Thoracic aorta (tissue), 2 donors: Measurements from ENCODE around the gene NECAP2. TPM values are rescaled to one million over a fixed set of nuclear protein-coding genes. Genes with fewer than 3 reads are reported as not detected.

Source experiments
- ATAC-seq: fragments of 150-250 bp; one replicate; pipeline ENCODE4 v1.8.0; 2017; ENCODE audit warnings: low read depth; ENCODE audit not compliant: insufficient number of reproducible peaks, low FRiP score
- DNase-seq: peaks from one replicate; pipeline ENCODE4 v3.0.0-alpha.2; 2020; ENCODE audit warnings: low spot score
- H3K27ac ChIP-seq, 2 donors: fragments of 200-600 bp; sonication (generic); 1 replicate in 1 of 2; 2 replicates in 1 of 2; pipeline ENCODE4 v1.5.1; 2016; ENCODE audit warnings: mild to moderate bottlenecking in 2 of 2, moderate library complexity in 2 of 2
- H3K27me3 ChIP-seq: fragments of 200-600 bp; sonication (generic); replicated peaks from 2 replicates; pipeline ENCODE4 v1.6.0; 2016; ENCODE audit warnings: mild to moderate bottlenecking; ENCODE audit not compliant: insufficient read depth
- H3K36me3 ChIP-seq: fragments of 200-600 bp; sonication (generic); one replicate; pipeline ENCODE4 v1.5.1; 2016
- H3K4me1 ChIP-seq, 2 donors: fragments of 200-600 bp; sonication (generic); 1 replicate in 1 of 2; 2 replicates in 1 of 2; pipeline versions ENCODE4 v1.5.1 to v1.6.0; 2016; ENCODE audit warnings: low read depth in 2 of 2, mild to moderate bottlenecking in 1 of 2; ENCODE audit not compliant: control insufficient read depth in 1 of 2
- H3K4me3 ChIP-seq: fragments of 200-600 bp; sonication (generic); 2 replicates; pipeline ENCODE4 v1.5.1; 2016; ENCODE audit warnings: mild to moderate bottlenecking
- H3K9me3 ChIP-seq: fragments of 200-600 bp; sonication (generic); 2 replicates; pipeline ENCODE4 v1.5.1; 2016
- total RNA-seq, 2 donors: library from RNA; depleted of rRNA; stranded (reverse); fragments of >200 nt; gene quantifications; one replicate each; pipeline versions ENCODE4 v1.1.0 to v1.2.3, GENCODE V29; 2016
- TF ChIP-seq, protein P1 (sequence below): fragments of 200-600 bp; sonication (generic); IDR thresholded peaks from one replicate; pipeline ENCODE4 v1.5.1; 2019; ENCODE audit warnings: antibody characterized with exemption

NECAP2 gene
- total RNA-seq, 2 donors from 2014 or later: 38.9 to 55.1 TPM

- H3K4me3 ChIP-seq: no peak overlapping the region
- no peak for DNase-seq
Measured at GRCh38 chr1:16458831-16459230, 18.3 kb downstream of the NECAP2 start.

GRCh38 chr1:16459352-16459925 lies 18.9 kb downstream of the NECAP2 start:
- no peak overlapping the region for H3K27ac ChIP-seq

More at GRCh38 chr1:16458831-16459230, 18.3 kb downstream of the NECAP2 start:
- H3K9me3 ChIP-seq: no peaks in the 10 kb centered on the region
- peak overlapping the region; percentile 29 to 71 for H3K27ac ChIP-seq
- peaks cover 44% of the 10 kb centered on the region for H3K36me3 ChIP-seq
- H3K4me1 ChIP-seq: peaks cover 0 to 25% of the 10 kb centered on the region in 2 donors
- TF ChIP-seq, protein P1, sequence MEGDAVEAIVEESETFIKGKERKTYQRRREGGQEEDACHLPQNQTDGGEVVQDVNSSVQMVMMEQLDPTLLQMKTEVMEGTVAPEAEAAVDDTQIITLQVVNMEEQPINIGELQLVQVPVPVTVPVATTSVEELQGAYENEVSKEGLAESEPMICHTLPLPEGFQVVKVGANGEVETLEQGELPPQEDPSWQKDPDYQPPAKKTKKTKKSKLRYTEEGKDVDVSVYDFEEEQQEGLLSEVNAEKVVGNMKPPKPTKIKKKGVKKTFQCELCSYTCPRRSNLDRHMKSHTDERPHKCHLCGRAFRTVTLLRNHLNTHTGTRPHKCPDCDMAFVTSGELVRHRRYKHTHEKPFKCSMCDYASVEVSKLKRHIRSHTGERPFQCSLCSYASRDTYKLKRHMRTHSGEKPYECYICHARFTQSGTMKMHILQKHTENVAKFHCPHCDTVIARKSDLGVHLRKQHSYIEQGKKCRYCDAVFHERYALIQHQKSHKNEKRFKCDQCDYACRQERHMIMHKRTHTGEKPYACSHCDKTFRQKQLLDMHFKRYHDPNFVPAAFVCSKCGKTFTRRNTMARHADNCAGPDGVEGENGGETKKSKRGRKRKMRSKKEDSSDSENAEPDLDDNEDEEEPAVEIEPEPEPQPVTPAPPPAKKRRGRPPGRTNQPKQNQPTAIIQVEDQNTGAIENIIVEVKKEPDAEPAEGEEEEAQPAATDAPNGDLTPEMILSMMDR: no peak
- no peaks in the 10 kb centered on the region for H3K27me3 ChIP-seq
- no peak for ATAC-seq

DNA sequence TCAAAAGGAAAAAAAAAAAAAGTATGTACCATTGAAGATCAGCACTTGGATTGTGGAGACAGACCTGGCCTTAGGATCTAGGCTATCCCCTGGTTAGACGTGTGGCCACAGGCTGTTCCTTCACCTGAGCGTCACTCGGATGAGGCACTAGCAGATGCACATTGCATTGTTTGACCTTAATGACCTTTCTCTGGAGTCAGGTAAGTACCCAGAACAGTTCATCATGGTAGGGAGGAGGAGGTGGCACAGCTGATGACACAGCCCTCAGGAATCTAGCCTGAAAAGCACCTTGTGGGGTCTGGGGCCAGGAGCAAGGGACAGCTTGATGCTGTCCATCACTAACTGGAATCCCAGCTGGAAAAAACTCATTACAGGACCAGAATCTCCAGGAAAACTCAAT lies 21.2 kb downstream of the NECAP2 start:
- no peak for DNase-seq
- H3K4me3 ChIP-seq: no peak overlapping the region

More at GRCh38 chr1:16459352-16459925, 18.9 kb downstream of the NECAP2 start:
- ATAC-seq (no peak), DNase-seq (no peak)
- Histone ChIP-seq H3K36me3 (peaks cover 42% of the 10 kb centered on the region), H3K4me1 (peaks cover 0 to 25% of the 10 kb centered on the region in 2 donors), H3K27me3 (no peaks in the 10 kb centered on the region), H3K4me3 (no peak overlapping the region), H3K9me3 (no peaks in the 10 kb centered on the region)
- TF ChIP-seq, protein P1: no peak

DNA sequence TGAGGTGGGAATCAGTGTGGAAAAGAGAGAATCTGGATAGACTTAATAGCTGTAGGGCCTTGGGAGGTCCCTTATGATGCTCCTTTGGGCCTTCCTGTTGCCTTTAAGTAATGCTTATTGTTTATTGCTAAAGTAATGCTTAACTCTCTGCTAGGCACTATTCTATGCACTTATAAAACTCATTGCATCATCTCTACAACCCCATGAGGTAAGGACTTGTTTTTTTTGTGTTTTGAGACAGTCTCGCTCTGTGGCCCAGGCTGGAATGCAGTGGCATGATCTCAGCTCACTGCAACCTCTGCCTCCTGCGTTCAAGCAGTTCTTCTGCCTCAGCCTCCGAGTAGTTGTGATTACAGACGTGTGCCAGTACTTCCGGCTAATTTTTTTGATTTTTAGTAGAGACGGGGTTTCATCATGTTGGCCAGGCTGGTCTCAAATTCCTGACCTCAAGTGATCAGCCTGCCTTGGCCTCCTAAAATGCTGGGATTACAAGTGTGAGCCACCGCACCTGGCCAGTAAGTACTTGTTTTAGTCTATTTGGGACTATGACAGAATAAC lies 22.3 kb downstream of the NECAP2 start:
- DNase-seq: no peak
- Histone ChIP-seq H3K27me3 (no peaks in the 10 kb centered on the region), H3K27ac (no peak overlapping the region), H3K9me3 (no peaks in the 10 kb centered on the region), H3K4me3 (no peak overlapping the region), H3K4me1 (peaks cover 0 to 17% of the 10 kb centered on the region in 2 donors), H3K36me3 (peaks cover 23% of the 10 kb centered on the region)
- ATAC-seq: no peak
- TF ChIP-seq, protein P1: no peak

More for the DNA sequence above, 21.2 kb downstream of the NECAP2 start:
- no peak overlapping the region for H3K27ac ChIP-seq
- TF ChIP-seq, protein P1: no peak
- H3K9me3 ChIP-seq: no peaks in the 10 kb centered on the region
- no peaks in the 10 kb centered on the region for H3K27me3 ChIP-seq
- ATAC-seq: no peak
- peaks cover 0 to 25% of the 10 kb centered on the region in 2 donors for H3K4me1 ChIP-seq
- H3K36me3 ChIP-seq: peaks cover 29% of the 10 kb centered on the region

DNA sequence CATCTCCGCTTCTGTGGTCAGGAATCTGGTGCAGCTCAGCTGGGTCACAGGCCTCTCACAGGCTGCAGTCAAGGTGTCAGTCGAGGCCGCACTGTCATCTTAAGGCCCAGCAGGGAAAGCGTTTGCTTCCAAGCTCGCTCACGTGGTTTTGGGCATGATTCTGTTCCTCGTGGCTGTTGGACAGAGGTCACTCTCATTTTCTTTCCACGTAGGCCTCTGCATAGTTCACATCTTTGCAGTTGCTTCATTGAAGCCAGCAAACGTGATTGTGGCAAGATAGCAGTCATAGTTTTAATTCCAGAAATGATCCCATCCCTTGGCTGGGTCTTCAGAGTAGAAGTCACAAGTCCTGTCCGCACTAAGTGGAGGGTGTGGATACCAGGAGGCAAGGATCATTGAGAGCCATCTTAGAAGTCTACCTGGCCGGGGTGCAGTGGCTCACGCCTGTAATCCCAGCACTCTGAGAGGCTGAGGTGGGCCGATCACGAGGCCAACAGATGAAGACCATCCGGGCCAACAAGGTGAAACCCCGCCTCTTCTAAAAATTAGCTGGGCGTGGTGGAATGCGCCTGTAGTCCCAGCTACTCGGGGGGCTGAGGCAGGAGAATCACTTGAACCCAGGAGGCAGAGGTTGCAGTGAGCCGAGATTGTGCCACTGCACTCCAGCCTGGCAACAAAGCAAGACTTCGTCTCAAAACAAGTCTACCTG lies 24.5 kb downstream of the NECAP2 start:
- Histone ChIP-seq H3K27me3 (no peaks in the 10 kb centered on the region), H3K36me3 (peaks cover 15% of the 10 kb centered on the region), H3K4me3 (no peak overlapping the region), H3K9me3 (no peaks in the 10 kb centered on the region), H3K4me1 (no peaks in the 10 kb centered on the region), H3K27ac (no peak overlapping the region)
- ATAC-seq (no peak), DNase-seq (no peak)
- TF ChIP-seq, protein P1: no peak
